Mucosa of stomach (tissue), 1 donor: ENCODE data around the gene ATP6V1G2.

ENCODE experiments used
- H3K27me3 ChIP-seq: one replicate; pipeline ENCODE4 v1.7.0; 2013; ENCODE audit warnings: mild to moderate bottlenecking, low read length; ENCODE audit not compliant: control insufficient read depth, insufficient read depth
- H3K36me3 ChIP-seq: one replicate; pipeline ENCODE4 v1.7.0; 2013; ENCODE audit warnings: low read length; ENCODE audit not compliant: control insufficient read depth, insufficient read depth
- H3K4me1 ChIP-seq: one replicate; pipeline ENCODE4 v1.7.0; 2013; ENCODE audit warnings: mild to moderate bottlenecking, low read length; ENCODE audit not compliant: control insufficient read depth, insufficient read depth
- H3K4me3 ChIP-seq: one replicate; pipeline ENCODE4 v1.7.0; 2013; ENCODE audit warnings: low read length
- H3K9ac ChIP-seq: one replicate; pipeline ENCODE4 v1.7.0; 2013; ENCODE audit warnings: mild to moderate bottlenecking, low read length, moderate library complexity
- H3K9me3 ChIP-seq: one replicate; pipeline ENCODE4 v1.7.0; 2013; ENCODE audit warnings: mild to moderate bottlenecking, low read length, moderate library complexity; ENCODE audit not compliant: control insufficient read depth
- donor health status: Pancreatic carcinoma.

ATP6V1G2 gene

DNA sequence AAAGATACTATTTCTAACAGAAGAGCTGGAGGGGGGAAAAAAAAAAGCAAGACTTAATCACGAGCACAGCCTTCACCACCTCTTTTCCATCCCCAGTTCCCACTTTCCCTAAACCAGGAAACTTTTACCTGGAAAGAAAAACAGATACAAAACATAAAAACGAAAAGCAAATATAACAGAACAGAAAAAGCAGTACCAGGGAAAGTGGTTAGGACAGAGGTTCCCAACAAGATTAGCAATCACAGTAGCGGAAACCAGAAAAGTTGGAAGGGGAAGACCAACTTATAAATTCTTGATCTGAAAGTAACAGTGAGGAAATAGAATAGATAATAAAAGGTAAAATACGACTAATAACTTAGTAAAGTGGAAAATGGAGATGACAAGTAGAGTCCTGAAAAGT, 5.8 kb downstream of the ATP6V1G2 start:
- Histone ChIP-seq H3K4me3 (peak overlapping the region; percentile 96), H3K9me3 (no peaks in the 10 kb centered on the region), H3K4me1 (peaks cover 30% of the 10 kb centered on the region), H3K36me3 (peaks cover 7% of the 10 kb centered on the region), H3K9ac (peak overlapping the region; percentile 90), H3K27me3 (no peaks in the 10 kb centered on the region)

DNA sequence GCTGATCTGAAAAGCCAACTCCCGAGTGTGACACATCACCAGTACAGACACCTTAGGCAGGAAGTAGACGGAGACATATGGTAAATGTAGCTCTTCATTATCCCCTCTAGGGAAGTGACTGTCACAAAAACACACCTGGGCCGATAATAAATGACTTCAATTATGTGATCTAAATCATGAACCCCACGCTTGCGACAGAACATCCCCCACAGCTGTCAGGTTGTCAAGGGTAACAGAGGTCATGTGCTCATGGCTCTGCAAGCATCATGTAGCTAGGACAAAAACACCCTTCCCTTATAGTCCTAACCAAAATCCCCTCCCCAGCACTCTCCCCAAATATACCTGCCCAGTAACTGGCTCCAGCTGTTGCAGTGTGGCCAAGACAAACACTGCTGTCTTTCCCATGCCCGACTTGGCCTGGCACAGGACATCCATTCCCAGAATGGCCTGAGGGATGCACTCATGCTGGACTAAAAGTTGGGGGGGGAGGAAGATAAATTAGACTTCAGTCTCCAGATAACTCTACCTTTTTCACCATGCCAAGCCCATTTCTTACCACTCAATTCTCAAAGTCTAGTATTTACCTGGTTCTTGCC, 7.5 kb downstream of the ATP6V1G2 start:
- Histone ChIP-seq H3K4me1 (peaks cover 30% of the 10 kb centered on the region), H3K9me3 (no peaks in the 10 kb centered on the region), H3K36me3 (peaks cover 8% of the 10 kb centered on the region), H3K9ac (peak overlapping the region; percentile 90), H3K27me3 (no peaks in the 10 kb centered on the region), H3K4me3 (no peak overlapping the region)

DNA sequence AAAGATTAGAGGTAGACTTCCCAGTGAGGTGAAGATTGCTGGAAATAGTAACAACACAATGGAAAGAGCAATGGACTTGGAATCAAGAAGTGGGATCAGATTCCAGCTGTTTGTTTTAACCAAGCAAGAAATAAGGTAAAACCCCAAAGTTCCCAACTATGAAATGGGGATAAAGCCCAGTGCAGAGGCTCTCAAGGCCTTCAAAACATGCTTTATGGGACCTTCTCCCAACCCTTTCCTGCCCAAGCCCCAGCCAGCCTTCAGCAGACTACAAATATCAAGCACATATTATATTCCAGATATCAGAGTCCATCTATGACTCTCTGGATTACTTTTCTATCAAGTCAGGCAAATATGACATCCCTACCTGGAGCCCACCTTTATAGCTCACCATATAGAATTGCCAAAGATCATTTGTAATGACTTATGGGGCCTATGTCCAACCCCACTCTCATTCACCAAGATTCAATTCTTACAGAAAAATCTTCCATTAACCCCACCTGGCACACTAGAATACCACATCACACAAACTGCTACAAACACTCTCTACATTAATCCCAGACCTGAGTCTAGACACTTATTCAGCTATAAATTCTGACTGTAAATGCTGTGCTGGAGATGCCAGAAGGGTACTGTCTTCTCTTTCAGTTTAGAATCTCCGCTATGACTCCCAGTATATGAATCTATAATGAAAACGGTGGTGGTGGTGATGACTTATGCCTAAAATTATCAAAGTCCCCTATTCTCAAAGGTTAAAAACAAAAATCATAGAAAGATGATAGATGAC, 10.7 kb downstream of the ATP6V1G2 start:
- peaks cover 24% of the 10 kb centered on the region for H3K4me1 ChIP-seq
- H3K27me3 ChIP-seq, result no peaks in the 10 kb centered on the region
- no peaks in the 10 kb centered on the region for H3K9me3 ChIP-seq
- H3K36me3 ChIP-seq, result peaks cover 18% of the 10 kb centered on the region
- no peak overlapping the region for H3K4me3 ChIP-seq
- peak overlapping the region; percentile 26 for H3K9ac ChIP-seq

DNA sequence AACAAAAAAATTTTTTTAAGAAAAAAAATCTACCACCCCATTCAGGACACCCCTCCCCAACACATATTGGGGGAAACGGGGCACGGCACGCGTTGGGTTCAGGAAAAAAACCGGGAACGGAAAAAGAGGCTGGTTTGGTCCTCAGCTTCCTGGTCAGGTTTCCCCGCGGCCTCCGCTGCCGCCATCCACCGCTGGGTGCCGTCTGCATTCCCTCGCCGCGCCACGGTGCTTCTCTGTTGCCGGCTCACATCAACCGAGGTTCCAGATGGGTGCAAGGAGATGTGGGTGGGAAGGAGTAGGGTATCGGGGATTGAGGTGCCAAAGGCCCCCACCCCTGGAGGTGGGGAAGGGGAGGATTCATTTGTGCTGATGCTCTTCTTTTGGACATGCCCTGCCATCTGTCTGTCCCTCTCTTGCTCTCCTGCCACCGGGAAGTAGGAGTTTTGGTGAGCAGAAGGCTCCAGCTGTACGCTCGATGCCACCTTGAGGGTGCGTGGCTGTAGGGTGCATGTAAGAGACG, 11.8 kb downstream of the ATP6V1G2 start:
- Histone ChIP-seq H3K27me3 (no peaks in the 10 kb centered on the region), H3K36me3 (peaks cover 23% of the 10 kb centered on the region), H3K4me3 (no peak overlapping the region), H3K9me3 (no peaks in the 10 kb centered on the region), H3K4me1 (peaks cover 14% of the 10 kb centered on the region), H3K9ac (no peak overlapping the region)

DNA sequence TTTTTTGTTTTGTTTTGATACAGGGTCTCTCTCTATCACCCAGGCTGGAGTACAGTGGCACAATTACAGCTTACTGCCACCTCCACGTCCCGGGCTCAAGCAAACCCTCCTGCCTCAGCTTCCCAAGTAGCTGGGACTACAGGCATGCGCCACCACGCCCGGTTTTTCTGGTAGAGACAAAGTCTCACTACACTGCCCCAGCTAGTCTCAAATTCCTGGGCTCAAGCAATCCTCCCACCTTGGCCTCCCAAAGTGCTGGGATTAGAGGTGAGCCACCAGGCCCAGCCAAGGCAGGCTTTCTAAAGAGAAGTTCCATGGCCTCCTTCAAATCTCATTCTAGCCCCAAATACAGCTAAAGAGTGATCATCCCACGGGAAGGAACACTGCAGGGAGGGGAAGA, 12.4 kb downstream of the ATP6V1G2 start:
- peaks cover 23% of the 10 kb centered on the region for H3K36me3 ChIP-seq
- no peaks in the 10 kb centered on the region for H3K27me3 ChIP-seq
- no peak overlapping the region for H3K9ac ChIP-seq
- no peaks in the 10 kb centered on the region for H3K9me3 ChIP-seq
- no peak overlapping the region for H3K4me3 ChIP-seq
- peaks cover 8% of the 10 kb centered on the region for H3K4me1 ChIP-seq

DNA sequence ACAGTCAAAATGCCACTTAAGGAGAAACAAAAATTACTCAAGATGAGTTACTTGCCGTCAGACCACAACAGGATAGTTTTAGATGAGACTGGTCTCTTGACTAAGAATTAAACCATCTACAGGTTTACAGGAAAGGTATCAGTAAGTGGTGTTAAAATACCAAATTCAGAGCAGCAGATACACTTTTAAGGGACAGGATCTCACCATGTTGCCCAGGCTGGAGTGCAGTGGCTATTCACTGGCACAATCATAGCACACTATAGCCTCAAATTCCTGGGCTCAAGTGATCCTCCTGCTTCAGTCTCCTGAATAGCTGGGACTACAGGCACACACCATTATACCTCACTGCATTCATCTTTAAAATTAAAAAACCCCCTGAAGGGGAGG, 13.0 kb downstream of the ATP6V1G2 start:
- H3K36me3 ChIP-seq, result peaks cover 23% of the 10 kb centered on the region
- peaks cover 2% of the 10 kb centered on the region for H3K4me1 ChIP-seq
- no peak overlapping the region for H3K9ac ChIP-seq
- no peaks in the 10 kb centered on the region for H3K27me3 ChIP-seq
- no peaks in the 10 kb centered on the region for H3K9me3 ChIP-seq
- no peak overlapping the region for H3K4me3 ChIP-seq

DNA sequence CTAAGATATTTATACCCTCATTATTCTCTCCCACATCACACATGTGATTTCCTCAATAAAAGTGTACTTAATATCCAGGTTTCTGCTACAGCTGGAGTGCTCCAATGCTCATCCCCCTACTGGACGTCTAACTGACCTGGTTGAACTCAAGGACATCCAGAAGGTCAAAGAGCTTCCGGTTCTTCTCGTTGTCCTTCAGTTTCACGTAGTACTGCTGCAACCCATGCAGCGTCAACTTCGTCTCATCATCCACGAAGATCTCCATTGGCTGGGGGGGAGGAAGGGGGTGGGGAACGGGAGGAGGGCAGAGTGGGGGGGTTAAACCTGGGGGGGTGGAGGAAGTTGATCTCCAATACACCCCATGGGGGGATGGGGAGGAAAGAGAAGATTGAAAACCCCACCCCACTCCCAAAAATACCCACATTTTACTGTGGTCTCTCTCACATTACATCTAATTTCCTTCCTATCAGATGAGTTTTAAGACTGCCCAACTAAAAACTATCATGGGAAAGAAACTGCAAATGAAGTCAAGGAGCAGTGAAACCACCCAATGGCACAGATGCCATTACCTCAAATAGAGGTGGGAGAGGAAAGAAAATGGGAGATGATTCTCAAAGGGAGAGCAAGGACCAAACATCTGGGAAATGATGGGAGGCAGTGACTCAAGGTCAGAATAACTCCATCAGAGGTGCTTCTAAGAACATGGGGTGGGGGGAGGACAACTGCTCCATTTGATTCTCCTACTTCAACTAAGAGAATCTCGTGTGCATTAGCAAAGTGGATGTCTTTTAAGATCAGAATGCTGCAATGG, 13.6 kb downstream of the ATP6V1G2 start:
- Histone ChIP-seq H3K9ac (no peak overlapping the region), H3K4me3 (no peak overlapping the region), H3K27me3 (no peaks in the 10 kb centered on the region), H3K9me3 (no peaks in the 10 kb centered on the region), H3K4me1 (no peaks in the 10 kb centered on the region), H3K36me3 (peaks cover 23% of the 10 kb centered on the region)

DNA sequence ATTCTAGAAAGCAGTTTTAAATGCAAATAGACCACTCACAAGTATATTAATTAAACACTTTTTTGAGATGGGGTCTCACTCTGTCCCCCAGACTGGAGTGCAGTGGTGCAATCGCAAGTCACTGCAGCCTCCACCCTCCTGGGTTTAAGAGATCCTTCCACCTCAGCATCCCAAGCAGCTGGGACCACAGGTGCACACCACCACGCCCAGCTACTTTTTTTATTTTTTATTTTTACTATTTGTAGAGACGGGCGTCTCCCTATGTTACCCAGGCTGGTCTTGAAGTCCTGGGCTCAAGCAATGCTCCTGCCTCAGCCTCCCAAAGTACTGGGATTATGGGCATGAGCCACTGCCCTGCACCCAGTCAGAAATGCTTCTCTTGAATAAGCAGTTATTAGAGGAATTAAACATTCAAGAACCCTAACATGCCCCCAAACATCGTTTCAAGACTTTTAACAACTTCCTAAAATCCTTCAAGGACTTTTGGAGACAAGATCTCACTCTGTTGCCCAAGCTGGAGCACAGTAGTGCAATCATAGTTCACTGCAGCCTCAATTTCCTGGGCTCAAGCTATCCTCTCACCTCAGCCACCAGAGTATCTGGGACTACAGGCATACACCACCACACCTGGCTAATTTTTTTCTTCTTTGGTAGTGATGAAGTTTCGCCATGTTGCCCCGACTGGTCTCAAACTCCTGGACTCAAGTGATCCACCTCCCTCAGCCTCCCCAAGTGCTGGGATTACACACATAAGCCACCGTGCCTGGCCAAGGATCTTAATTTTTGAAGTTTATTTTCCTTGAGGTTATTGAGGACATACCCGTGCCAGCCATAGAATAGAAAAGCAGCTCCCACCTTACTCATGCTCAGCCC, 14.4 kb downstream of the ATP6V1G2 start:
- no peaks in the 10 kb centered on the region for H3K4me1 ChIP-seq
- H3K4me3 ChIP-seq, result no peak overlapping the region
- H3K36me3 ChIP-seq, result peaks cover 23% of the 10 kb centered on the region
- no peaks in the 10 kb centered on the region for H3K27me3 ChIP-seq
- no peaks in the 10 kb centered on the region for H3K9me3 ChIP-seq
- no peak overlapping the region for H3K9ac ChIP-seq

DNA sequence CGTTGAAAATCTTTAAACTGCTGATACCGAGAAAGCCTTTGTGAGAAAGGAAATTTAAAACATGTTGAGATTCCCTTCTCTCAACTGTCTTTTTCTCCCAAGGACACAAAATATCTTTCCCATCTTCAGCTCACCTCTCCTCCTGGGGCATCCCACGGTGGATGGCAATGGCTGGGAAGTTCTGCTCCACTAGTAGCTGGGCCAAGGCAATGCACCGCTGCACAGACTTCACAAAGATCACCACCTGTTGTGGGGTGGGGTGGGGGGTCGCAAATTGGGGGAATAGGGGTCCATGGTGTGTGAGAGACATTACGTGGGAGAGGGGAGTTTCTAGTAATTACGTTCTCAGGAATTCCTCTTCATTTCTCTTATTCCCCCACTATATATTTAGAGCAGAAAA, 15.2 kb downstream of the ATP6V1G2 start:
- Histone ChIP-seq H3K9me3 (no peaks in the 10 kb centered on the region), H3K4me3 (no peak overlapping the region), H3K9ac (no peak overlapping the region), H3K27me3 (no peaks in the 10 kb centered on the region), H3K4me1 (peaks cover 2% of the 10 kb centered on the region), H3K36me3 (peaks cover 21% of the 10 kb centered on the region)

DNA sequence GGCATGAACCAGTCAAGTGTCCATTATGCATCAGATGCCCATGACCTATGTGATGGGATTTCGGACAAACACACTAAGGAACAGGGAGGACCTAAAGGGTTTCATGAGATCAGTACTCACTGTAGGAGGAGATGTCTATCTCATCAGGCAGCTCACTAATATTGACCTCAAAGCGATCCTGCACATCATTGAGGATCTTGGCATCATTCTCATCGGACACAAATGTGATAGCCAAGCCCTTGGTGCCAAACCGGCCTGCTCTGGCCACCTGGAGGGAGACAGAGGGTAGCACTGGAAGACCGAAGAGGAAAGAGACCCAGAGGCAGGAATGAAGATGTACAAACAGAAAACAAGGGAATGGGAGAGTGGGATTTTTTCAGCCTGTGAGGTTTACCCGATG, 15.7 kb downstream of the ATP6V1G2 start:
- H3K4me1 ChIP-seq, result peaks cover 7% of the 10 kb centered on the region
- no peaks in the 10 kb centered on the region for H3K9me3 ChIP-seq
- no peak overlapping the region for H3K4me3 ChIP-seq
- H3K9ac ChIP-seq, result no peak overlapping the region
- H3K36me3 ChIP-seq, result peaks cover 16% of the 10 kb centered on the region
- no peaks in the 10 kb centered on the region for H3K27me3 ChIP-seq

DNA sequence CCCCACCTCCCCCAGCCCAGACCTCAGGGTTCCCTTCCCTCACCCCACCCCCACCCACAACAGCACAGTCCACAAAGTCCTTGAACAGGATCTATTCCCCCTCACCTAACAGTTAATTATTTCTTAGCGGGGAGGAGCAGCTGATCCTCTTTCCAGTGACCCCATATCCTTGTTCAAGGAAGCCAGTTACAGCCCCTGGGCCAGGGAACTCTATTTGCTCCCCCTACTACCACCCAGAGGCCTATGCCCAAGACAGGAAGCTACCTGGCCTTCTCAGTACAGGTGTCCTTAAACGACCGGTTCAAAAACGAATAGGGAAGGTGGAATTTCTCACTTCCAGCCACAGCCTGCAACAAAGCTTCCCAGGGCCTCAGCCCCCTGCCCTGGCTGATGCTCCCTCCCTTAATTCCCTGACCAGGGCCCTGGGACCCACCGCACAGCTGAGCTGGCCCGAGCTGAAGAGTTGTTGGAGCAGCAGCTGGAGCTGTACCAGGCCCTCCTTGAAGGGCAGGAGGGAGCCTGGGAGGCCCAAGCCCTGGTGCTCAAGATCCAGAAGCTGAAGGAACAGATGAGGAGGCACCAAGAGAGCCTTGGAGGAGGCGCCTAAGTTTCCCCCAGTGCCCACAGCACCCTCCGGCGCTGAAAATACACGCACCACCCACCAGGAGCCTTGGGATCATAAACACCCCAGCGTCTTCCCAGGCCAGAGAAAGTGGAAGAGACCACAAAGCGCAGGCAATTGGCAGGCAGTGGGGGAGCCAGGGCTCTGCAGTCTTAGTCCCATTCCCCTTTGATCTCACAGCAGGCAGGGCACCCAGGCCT, 16.9 kb downstream of the ATP6V1G2 start:
- Histone ChIP-seq H3K36me3 (peaks cover 16% of the 10 kb centered on the region), H3K4me1 (peaks cover 8% of the 10 kb centered on the region), H3K9me3 (no peaks in the 10 kb centered on the region), H3K9ac (no peak overlapping the region), H3K27me3 (no peaks in the 10 kb centered on the region), H3K4me3 (no peak overlapping the region)
